Lower leg skin (tissue), 3 donors: ENCODE data around the gene AP3D1.

ENCODE experiments used
- CTCF ChIP-seq, 3 donors: fragments of 450-650 bp; IDR thresholded peaks; one replicate each; pipeline ENCODE4 v1.5.1; 2016; ENCODE audit warnings: antibody characterized with exemption in 3 of 3, mild to moderate bottlenecking in 3 of 3, moderate library complexity in 2 of 3
- POLR2A ChIP-seq, 2 donors: fragments of 450-650 bp; IDR thresholded peaks; one replicate each; pipeline ENCODE4 v1.6.1; 2016 to 2017; ENCODE audit warnings: antibody characterized with exemption in 2 of 2, mild to moderate bottlenecking in 1 of 2, moderate library complexity in 1 of 2

GRCh38 chr19:2057484-2058469, 93.6 kb downstream of the AP3D1 start:
- TF ChIP-seq POLR2A (IDR thresholded peaks at IDR 0.05) (no peak), CTCF (IDR thresholded peaks at IDR 0.05) (no peak)
